Lower lobe of right lung (tissue), 2 donors: ENCODE results near the gene KCNA3. TPM values are rescaled to one million over a fixed set of nuclear protein-coding genes. Genes with fewer than 3 reads are reported as not detected.

Experiments used
- ATAC-seq, 2 donors: fragments of 200-7000 bp; cut with Tn5 transposase; one replicate each; pipeline ENCODE4 v1.9.1; 2020 to 2022; ENCODE audit warnings: mild to moderate bottlenecking in 2 of 2, moderate library complexity in 2 of 2
- DNase-seq: peaks from one replicate; pipeline ENCODE4 v3.0.0-alpha.2; 2020
- H3K27ac ChIP-seq: fragments of 200-600 bp; one replicate; pipeline ENCODE4 v1.8.0; 2022
- H3K27me3 ChIP-seq: fragments of 200-600 bp; one replicate; pipeline ENCODE4 v1.8.0; 2022; ENCODE audit warnings: low read depth
- H3K36me3 ChIP-seq: fragments of 200-600 bp; one replicate; pipeline ENCODE4 v1.8.0; 2022; ENCODE audit warnings: mild to moderate bottlenecking
- H3K4me1 ChIP-seq: fragments of 200-600 bp; one replicate; pipeline ENCODE4 v1.8.0; 2022
- H3K4me3 ChIP-seq: fragments of 200-600 bp; one replicate; pipeline ENCODE4 v1.8.0; 2022; ENCODE audit warnings: mild to moderate bottlenecking
- H3K9me3 ChIP-seq: fragments of 200-600 bp; one replicate; pipeline ENCODE4 v1.8.0; 2022
- CTCF ChIP-seq: fragments of 200-600 bp; IDR thresholded peaks from one replicate; pipeline ENCODE4 v1.8.0; 2022; ENCODE audit warnings: antibody characterized with exemption, mild to moderate bottlenecking
- intact Hi-C: fragments of 100-400 bp; cut with DNase I; formaldehyde crosslinking; loops from one replicate; pipeline ENCODE4 v1.11.0; 2022
- total RNA-seq: library from RNA; stranded (reverse); fragmentation: NEBNext Ultra II Directional; extraction: Animal tissue kit (Norgen Biotek cat#: 25700); gene quantifications from one replicate; pipeline ENCODE4 v1.2.1, GENCODE V29; 2021
- donor health status: DM: no; HTN: yes; CAD: no; lungs with severe emphysema.

KCNA3 gene
- total RNA-seq, 1 donor from 2014 or later: 19.4 TPM

DNA sequence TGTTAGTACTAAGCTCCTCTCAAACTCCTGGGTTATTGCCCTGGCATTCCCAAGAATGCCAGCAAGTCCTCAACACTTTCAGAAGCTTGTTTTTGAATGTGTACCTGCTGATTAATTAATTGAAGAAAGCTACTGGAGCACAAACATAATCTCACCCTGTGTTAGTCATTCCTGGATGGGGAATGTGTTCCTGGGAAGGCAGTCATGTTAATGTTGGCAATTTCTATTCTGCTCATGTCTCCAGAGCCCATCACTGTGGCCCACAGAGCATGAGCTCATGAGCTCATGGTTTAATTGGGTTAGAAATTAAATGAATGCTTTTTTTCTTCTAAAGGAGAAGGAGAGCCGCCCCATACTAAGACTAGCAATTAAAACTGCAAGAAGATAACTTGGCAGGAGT is 31.9 kb upstream of the KCNA3 start:
- Histone ChIP-seq H3K4me3 (no peak overlapping the region), H3K27ac (no peak overlapping the region), H3K36me3 (no peaks in the 10 kb centered on the region), H3K4me1 (no peaks in the 10 kb centered on the region), H3K27me3 (no peaks in the 10 kb centered on the region), H3K9me3 (no peaks in the 10 kb centered on the region)
- DNase-seq (no peak), ATAC-seq (no peak)
- intact Hi-C loops: no loop called here
- TF ChIP-seq CTCF: no peak

DNA sequence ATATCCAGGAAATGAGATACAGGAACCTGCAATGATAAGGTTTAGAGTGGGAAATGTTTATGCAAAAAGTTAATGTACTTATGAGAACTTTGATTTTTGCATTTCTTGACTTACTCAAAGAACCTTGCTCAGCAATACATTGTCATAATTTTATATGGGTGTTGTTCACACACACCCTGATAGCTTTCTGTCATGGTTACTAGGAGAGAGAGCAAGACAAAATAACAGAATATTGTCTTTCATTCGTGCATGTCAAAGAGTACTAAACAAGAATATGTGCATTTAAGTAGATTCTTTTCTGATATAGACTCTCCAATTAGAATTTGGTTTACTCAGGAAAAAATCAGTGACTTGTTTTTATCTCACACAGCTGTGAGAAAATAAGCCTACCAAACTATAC is 27.5 kb upstream of the KCNA3 start:
- H3K9me3 ChIP-seq: no peaks in the 10 kb centered on the region
- no peaks in the 10 kb centered on the region for H3K36me3 ChIP-seq
- H3K27ac ChIP-seq: no peak overlapping the region
- intact Hi-C loops: no loop called here
- no peak overlapping the region for H3K4me3 ChIP-seq
- ATAC-seq (no peak), DNase-seq (no peak)
- no peak for TF ChIP-seq CTCF
- no peaks in the 10 kb centered on the region for H3K27me3 ChIP-seq
- no peaks in the 10 kb centered on the region for H3K4me1 ChIP-seq

DNA sequence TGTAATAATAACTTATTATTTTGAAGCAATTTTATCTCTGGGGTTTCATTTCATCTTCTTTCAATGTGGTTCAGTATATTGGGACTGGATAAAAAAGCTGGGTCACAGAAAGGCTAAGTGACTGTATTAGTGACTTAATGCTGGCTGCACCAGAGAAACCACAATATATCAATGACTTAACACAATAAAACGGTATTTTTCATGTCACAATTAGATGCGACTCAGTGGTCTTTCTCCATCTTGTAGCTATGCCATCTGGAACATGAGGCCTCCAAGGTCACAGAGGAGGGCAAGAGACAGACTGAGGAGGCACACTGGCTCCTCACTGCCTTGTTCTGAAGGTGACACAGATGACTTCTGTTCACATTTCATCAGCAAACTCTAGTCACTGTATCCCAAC is 26.0 kb upstream of the KCNA3 start:
- TF ChIP-seq CTCF: no peak
- H3K27me3 ChIP-seq: no peaks in the 10 kb centered on the region
- intact Hi-C loops: no loop called here
- DNase-seq (no peak), ATAC-seq (no peak)
- no peak overlapping the region for H3K27ac ChIP-seq
- H3K9me3 ChIP-seq: no peaks in the 10 kb centered on the region
- no peaks in the 10 kb centered on the region for H3K4me1 ChIP-seq
- H3K36me3 ChIP-seq: no peaks in the 10 kb centered on the region
- no peak overlapping the region for H3K4me3 ChIP-seq

- intact Hi-C loops: no loop called here
- no peak for TF ChIP-seq CTCF
- no peaks in the 10 kb centered on the region for H3K9me3 ChIP-seq
Measured at GRCh38 chr1:110697606-110698005, 22.9 kb upstream of the KCNA3 start.

GRCh38 chr1:110696818-110697217 is 22.1 kb upstream of the KCNA3 start:
- no peak overlapping the region for H3K27ac ChIP-seq
- H3K27me3 ChIP-seq: no peaks in the 10 kb centered on the region
- no peak for DNase-seq
- intact Hi-C loops: no loop called here
- no peaks in the 10 kb centered on the region for H3K4me1 ChIP-seq
- H3K36me3 ChIP-seq: no peaks in the 10 kb centered on the region
- no peaks in the 10 kb centered on the region for H3K9me3 ChIP-seq
- TF ChIP-seq CTCF: no peak
- no peak for ATAC-seq
- no peak overlapping the region for H3K4me3 ChIP-seq

More at GRCh38 chr1:110697606-110698005, 22.9 kb upstream of the KCNA3 start:
- Histone ChIP-seq H3K36me3 (no peaks in the 10 kb centered on the region), H3K4me3 (no peak overlapping the region), H3K27ac (no peak overlapping the region), H3K27me3 (no peaks in the 10 kb centered on the region), H3K4me1 (no peaks in the 10 kb centered on the region)
- DNase-seq: no peak
- ATAC-seq: no peak

DNA sequence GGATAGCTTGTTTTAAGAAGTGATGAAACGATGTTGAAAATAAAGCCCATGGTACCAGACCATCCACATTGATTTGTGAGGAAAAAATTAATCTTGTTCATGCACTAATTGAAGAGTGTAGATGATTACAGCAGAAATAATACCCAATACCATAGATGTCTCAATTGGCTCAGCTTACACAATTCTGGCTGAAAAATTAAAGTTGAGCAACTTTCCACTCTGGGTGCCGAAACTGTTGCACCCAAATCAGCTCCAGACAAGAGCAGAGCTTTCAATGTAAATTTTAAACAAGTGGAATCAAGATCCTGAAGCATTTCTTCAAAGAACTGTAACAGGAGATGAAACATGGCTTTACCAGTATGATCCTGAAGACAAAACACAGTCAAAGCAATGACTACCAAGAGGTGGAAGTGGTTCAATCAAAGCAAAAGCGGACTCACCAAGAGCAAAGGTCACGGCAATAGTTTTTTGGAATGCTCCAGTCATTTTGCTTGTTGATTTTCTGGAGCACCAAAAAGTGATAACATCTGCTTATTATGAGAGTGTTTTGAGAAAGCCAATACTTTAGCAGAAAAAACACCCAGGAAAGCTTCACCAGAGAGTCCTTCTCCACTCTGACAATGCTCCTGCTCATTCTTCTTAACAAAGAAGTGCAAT is 16.1 kb upstream of the KCNA3 start:
- H3K9me3 ChIP-seq: no peaks in the 10 kb centered on the region
- DNase-seq: no peak
- no peaks in the 10 kb centered on the region for H3K27me3 ChIP-seq
- no peak for TF ChIP-seq CTCF
- intact Hi-C loops: no loop called here
- no peak for ATAC-seq
- H3K27ac ChIP-seq: no peak overlapping the region
- H3K4me1 ChIP-seq: no peaks in the 10 kb centered on the region
- no peak overlapping the region for H3K4me3 ChIP-seq
- H3K36me3 ChIP-seq: no peaks in the 10 kb centered on the region
